Measurements from ENCODE around the gene SH2D2A. TPM values are rescaled to one million over a fixed set of nuclear protein-coding genes. Genes with fewer than 3 reads are reported as not detected.

SH2D2A gene
- total RNA-seq, 1 donor from 2014 or later = 0.20 TPM

DNA sequence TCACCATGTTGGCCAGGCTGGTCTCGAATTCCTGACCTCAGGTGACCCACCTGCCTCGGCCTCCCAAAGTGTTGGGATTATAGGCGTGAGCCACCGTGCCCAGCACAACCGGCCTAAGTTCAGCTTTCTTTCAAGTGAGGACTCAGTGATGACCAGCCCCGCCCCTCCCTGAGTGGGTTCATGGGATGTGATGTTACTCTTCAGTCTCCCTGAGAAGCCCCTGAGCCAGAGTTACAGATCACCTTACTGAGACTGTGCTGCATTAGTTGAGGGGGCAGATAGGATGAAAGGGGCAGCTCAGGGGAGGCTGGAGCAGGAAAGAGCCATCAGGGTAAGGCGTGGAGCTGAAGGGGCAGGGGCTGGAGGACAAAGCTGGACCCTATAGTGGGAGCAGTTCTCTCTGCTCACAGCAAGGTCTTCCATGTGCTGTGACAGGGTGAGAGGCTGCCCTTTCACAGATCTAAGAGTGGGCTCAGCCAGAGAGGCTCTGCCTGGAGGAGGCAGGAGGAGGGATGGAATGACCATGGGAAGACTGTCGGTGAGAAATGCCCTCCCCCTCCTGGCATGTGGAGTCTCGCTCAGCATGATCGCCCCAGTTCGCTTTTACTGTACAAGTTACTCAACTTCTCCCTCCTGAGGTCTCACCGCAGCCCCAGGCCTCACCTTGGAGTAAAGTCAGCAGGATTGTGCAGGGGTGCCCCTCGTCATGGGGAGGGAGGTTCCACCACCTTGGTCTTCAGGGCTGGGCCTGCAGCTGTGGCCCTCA, 13.4 kb downstream of the SH2D2A start:
- no peak for DNase-seq (ENCODE audit: low read depth, low spot score)

DNA sequence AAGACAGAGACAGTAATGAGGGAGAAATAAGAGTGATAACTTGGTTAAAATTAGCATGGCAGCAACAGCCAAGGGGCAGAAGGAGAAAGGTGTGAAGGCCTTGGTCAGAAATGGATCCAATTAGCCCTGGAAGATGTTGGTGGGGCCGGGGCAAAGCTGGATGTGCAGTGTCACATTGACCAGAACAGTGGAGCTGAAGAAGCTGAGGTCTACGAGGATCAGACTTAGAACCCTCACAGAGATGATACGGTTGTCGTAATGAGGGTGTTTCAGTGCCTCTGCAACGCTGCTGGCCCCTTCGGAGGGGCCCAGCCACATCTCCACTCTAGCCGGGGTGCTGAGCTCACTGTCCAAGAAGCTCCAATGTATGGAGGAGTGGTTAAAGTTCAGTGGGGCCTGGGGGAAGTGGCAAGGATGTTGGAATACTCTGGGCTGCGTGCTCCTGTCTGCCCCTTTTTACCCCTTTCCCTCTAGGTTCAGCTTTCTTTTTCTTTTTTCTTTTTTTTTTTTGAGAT, 14.2 kb downstream of the SH2D2A start:
- no peak for DNase-seq (ENCODE audit: low read depth, low spot score)

DNA sequence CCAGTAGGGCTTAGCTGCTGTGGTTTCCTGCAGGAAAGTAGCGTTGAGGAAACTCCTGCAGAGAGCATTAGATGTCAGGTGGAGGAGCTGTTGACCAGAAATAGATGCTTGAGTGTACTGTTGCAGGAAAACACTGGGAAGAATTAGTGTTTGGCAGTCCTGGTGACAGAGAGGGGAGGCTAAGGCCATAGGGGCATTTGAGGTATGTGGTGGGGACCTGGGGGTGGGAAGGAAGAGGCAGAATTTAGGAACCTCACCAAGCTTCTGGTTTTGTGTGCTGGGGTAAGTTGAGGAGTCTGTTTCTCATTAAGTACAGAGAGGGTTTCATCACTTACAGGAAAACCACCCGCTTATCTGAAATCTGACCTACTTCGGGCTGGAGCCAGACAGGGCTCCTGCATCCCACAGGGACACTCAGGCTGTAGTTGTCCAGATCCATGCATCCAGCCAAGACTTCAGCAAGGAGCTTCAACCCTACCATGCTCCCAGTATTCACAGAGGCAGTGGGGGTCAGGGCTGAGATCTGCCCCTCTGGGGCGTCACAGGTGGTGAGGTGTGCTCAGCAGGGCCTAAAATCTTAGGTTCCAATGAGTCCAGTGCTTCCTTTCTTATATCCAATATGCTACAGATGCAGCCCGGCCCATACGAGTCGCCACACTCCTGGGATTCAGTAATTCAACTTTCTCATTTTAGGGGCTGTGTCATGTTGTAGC, 15.1 kb downstream of the SH2D2A start:
- DNase-seq (ENCODE audit: low read depth, low spot score) = no peak

DNA sequence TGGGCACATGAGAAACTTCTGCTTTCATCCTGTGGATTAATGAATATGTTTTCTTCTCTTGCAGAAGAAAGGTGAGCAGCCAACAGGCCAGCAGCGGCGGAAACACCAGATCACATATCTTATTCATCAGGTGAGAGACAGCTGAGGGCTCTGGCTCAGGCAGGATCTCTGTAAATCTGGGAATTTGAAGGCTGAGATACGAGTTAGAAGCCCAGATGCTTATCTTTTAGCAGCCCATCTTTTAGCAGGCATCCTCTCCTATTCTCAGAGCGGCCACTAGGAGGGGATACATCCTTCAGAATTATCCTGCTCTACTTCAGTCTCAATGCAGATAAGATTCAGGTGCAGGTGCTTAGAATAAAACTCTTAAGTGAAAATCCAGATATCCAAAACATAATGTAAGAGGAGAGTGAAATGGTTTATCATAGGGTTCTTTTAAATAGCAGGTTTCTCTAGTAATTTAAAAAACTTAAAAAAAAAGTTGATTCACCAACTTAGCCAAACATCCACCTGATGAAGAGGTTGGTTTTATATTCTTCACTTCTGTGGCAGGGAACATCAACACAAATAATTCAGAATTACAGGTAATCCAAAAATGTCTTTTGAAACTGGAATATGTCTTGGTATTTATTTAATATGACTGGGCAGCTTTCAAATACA, 19.3 kb downstream of the SH2D2A start:
- no peak for DNase-seq (ENCODE audit: low read depth, low spot score)

DNA sequence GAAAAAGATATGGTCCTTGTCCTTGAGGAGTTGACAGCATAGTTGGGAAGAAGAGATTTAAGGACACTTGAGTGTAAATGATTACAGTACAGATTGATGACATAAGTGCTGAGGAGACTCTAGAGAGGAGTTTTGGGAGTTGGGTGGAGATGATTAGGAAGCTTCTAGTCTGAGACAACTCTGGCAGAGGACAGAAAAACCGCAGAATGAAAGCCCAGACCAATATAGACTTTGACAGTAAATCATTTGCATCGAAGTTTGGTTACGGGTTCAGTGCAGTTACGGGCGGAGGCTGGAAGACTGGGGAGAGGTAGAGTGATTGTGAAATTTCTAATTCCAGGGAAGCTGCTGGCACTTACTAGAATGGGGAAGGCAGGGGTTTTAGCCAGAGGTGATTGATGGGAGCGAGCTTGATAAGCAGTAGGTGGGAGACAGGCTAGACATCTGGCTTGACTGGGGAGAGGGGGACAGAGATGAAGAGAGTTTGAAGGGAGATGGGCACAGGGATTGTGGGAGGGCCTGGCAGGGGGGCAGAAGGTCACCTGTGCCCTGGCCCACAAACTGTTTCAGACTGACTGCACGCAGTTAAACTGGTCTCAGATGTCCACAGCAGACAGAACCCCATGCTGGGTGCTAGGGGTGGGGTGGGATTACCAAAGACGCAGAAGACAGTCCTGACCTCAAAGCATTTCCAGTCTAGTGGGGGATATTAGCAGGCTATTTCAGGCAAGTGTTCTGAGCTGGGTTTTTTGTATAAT, 20.1 kb downstream of the SH2D2A start:
- no peak for DNase-seq (ENCODE audit: low read depth, low spot score)

DNA sequence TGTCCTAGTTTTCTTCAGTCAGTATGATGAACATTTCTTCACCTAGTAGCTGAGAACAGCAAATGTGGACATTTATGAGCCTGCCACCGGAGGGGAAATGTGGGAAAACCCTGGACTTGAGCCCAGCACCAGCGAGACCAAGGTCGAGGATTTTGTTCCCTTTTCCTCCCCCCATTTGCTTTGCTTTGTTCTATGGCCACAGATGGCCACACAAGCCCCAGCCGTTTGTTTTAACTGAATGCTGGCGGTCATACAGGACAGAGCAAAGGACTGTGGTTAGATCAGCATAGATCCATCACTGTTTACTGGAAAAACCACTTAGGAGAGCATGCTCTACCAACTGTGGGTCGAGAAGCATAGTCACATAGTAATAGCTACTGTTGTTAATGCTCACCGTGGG, 20.9 kb downstream of the SH2D2A start:
- DNase-seq (ENCODE audit: low read depth, low spot score) = no peak

DNA sequence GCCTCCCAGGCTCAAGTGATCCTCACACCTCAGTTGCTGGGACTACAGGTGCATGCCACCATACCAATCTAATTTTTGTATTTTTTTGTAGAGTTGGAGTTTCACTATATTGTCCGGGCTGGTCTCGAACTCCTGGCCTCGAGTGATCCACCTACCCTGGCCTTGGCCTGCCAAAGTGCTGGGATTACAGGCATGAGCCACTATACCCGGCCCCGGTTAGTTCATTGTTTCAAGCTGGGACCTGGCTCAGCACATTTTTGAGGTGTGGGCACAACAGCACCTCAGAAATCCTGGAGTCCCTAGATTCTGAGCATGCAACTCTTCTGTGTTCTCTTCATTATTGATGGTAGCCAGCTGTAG, 21.3 kb downstream of the SH2D2A start:
- DNase-seq (ENCODE audit: low read depth, low spot score) = no peak

DNA sequence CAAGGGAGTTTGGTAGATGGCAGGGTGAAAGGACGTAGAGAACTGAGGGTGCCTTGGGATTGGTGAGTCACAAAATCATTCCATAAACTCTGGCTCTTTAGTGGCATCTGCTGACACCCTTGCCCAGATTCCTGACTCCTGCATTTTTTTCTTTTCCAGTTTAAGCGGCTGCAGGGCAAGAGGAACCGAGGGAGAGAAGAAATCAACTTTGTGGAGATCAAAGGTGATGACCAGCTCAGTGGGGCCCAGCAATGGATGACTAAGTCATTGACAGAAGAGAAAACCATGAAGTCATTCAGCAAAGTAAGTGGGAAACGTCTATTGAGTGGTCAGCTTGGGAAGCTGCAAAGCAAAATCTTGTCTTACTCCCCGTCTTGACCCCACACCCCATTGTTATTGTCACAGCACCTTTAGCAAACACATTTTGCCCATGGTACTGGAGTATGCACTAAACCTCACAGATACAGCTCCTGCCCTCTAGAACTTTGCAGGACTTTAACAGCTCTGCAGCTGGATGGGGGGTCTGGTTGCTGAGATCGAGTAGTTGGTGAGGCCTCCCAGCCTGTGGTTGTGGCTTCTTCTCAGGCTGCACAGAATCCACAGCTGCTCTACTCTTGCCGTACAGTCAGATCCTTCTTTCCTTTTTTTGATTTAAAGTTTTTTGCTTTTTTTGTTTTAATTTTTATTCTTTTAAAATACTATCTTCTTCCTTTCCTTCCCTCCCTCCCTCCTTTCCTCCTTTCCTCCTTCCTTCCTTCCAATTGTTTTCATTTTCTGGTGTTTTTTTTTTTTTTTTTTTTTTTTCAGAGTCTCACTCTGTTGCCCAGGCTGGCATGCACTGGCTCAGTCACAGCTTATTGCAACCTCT, 21.9 kb downstream of the SH2D2A start:
- no peak for DNase-seq (ENCODE audit: low read depth, low spot score)

DNA sequence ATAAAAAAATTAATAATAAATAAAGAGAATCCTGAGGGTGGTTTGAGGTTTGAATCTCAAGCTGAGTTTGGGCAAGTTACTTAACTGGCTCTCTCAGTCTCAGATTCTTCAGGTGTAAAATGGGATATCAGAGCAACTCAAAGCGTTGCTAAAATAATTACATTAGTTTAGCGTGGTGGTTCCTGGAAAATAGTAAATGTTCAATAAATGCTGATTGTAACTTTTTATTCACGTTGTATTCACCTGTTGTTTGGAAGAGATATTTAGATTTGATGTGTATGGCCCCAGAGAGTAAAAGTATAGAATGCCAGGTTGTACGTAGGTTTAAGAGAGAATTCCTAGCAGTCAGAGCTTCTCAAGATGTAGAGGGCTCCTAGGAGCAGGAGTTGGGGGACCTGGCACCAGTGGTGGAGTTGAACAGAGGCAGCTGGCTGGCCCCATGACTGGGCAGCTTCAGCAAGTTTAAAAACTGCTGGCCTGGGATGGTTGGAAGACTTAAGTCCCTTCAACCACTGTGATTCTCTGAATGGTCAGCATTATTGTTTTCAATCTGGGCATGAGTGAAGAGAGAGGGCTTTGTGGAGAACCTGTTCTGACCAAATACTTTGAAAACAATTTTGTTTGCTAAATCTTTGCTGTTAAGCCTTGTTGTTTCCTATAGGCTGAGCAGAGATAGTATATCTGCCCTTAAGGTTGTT, 26.9 kb downstream of the SH2D2A start:
- no peak for DNase-seq (ENCODE audit: low read depth, low spot score)

DNA sequence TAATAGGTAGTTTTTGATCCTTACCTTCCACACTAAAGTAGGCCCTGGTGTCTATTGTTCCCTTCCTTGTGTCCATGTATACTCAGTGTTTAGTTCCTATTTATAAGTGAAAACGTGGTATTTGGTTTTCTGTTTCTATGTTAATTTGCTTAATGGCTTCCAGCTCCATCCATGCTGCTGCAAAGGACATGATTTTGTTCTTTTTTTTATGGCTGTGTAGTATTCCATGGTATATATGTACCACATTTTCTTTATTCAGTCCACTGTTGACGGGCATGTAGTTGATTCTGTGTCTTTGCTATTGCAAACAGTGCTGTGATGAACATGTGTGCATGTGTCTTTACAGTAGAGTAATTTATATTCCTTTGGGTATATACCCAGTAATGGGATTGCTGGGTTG, 28.5 kb downstream of the SH2D2A start:
- DNase-seq (ENCODE audit: low read depth, low spot score) = no peak

DNA sequence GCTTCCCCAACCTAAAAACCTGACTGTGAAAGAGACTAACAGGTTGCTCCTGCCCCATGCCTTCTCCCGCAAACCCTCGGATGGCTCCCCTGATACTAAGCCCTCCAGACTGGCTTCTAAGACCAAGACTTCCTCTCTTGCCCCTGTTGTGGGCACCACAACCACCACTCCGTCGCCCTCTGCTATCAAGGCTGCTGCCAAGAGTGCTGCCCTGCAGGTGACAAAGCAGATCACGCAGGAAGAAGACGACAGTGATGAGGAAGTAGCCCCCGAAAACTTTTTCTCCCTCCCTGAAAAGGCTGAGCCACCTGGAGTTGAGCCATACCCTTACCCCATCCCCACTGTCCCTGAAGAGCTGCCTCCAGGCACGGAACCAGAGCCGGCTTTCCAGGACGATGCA, 30.0 kb downstream of the SH2D2A start:
- no peak for DNase-seq (ENCODE audit: low read depth, low spot score)

DNA sequence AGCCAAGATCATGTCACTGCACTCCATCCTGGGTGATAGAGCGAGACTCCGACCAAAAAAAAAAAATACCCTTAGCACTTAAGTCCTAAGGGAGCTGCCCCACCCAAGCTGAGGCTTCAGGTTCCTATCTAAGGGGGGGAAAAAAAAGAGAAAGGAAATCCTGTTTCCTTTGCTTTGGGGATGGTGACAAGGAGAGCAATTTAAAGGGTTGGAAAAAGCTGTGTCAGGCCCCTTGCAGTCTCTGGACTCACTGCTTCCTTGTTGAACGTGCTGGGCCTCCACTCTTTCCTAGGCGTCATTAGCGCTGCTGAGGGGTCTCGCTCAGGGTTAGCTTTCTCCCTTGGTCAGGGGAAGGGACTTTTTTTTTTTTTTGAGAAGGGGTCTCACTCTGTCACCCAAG, 31.2 kb downstream of the SH2D2A start:
- no peak for DNase-seq (ENCODE audit: low read depth, low spot score)

DNA sequence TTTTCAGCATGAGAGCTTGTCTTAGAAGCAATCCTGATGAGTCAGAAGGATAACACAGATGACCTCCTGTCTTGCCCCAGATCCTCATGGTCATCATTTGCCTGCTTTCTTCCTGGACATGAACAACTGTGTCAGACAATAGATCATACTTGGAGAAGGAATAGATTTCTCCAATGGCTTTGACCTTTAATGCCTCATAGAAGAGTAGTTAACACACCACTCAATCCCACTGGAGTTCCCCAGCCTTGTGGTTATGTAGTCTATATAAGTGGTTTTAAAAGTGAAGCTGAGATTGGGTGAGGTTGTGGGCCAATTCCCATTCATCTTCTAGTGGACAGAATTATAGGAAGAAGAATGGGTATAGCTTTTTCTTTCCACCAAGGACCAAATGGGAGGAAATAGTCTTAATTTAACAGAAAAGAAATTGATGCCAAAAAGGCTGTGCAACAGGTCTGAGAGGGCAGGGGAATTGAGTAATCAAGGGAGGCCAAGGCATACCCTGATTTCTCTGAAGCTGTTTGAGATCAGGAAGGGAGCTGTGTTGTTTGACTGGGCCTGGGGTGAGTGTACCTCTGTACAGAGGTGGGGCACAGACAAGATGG, 35.0 kb downstream of the SH2D2A start:
- no peak for DNase-seq (ENCODE audit: low read depth, low spot score)

DNA sequence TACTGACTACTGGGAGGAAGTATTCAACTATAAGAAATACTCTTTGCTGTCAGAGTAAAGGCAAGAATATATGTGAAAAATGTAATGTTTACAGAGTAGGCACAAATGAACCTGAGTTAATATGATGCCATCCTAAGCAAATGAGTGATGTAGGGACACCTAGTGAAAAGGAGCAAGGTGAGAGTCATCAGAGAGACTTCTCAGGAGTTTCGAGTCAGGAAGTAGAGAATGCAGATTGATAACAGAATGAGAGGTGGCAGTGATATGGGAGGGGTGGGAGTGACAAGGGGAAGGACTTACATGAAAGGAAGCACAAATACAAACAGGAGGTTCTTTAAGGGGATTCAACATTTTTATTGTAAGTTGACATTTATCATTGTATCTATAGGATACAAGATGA, 39.1 kb downstream of the SH2D2A start:
- DNase-seq (ENCODE audit: low read depth, low spot score) = no peak

DNA sequence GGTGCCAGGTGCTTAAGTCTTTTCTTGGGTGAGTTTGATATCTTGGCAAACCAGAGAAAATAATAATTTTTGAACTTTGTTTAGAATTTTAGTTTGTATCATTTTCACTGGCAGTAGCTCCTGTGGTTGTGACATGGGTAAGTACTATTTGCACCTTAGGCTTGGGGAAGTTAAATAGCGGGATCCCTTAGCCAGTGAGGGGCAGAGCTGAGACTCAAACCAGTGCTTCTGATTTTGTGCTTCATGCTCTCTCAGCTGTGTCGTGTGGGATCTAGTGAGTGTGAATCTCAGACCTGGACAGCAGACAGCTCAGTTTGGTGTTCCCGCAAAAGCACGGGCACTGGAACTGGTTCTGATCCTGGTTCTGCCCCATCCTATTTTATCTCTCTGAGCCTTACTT, 39.7 kb downstream of the SH2D2A start:
- no peak for DNase-seq (ENCODE audit: low read depth, low spot score)

DNA sequence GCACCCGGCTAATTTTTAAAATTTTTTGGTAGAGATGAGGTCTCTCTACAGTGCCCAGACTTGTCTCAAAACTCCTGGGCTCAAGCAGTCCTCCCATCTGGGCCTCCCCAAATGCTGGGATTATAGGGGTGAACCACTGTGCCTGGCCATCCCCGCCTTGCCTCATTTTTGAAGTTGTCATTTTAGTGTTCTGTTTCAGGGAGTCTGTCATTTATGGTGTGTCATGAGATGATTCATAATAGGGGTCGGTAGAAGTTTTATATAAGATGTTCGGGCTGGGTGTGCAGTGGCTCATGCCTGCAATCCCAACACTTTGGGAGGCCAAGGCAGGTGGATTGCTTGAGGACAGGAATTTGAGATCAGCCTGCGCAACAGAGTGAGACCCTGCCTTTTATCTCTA, 40.8 kb downstream of the SH2D2A start:
- no peak for DNase-seq (ENCODE audit: low read depth, low spot score)

DNA sequence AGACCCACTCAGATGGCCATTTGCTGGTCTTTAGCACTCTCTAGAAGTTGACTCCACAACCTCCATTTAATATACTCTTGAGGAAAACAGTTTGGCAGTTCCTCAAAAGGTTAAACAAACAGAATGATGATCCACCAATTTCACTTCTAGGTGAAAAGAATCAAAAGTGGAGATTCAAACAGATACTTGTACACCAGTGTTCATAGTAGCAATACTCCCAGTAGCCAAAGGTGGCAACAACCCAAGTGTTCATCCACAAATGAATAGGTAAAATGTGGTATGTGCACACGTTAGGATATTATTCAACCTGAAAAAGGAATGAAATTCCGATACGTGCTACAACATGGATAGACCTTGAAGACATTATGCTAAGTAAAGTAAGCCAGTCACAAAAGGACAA, 43.0 kb downstream of the SH2D2A start:
- DNase-seq (ENCODE audit: low read depth, low spot score) = no peak

DNA sequence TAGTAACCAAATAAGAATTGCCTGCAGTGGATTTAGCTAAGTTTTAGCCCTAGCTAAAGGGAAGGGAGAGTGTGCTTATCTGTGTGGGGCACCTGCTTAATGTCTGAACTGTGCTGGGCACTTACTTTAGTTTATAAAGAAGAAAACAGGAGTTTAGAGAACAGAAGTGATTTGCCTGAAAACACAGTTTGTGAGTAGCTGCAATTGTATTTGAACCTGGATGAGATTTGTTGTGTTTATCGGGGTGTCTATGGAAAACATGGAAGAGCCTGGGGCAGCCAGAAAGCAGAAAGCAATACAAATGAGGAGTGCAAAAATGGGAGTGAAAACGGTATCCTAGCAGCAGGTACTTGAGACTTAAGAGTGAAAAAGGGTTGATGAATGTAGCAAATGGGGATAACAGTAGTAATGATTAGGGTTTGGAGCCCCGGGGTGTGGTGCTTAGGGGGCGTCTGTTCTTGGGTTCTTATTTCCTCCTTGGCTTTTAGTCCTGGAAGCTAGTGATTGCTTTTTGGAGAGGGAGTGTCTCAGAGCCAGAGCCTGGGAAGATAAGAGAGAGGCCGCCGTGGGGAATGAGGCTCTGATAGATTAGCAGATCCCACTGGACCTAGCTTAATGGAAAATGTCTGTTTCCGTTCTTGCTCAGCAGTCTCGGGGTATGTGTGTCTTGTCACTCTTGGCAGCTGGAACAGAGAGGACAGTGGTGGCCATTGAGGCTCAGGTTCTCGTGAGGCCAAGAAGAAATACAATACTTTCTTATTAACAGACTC, 43.7 kb downstream of the SH2D2A start:
- DNase-seq (ENCODE audit: low read depth, low spot score) = no peak

DNA sequence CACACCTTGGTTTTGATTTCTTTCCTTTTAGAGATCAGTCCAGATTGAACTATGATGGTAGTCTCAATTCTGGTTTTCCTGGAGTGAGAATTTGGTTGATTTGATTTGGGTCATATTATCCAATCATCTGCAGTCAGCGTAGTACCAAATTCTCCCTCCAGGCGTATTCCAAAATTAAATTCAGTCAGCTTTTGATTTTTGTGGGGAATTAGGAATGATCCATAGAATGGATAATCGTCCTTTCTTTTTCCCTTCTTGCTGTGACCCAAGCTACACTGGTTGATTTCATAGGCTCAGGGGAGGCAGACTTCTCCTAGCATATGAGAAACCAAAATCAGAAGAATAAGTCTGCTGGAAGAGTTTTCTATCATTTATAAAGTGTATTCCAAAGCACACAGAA, 44.4 kb downstream of the SH2D2A start:
- no peak for DNase-seq (ENCODE audit: low read depth, low spot score)
